ENCODE measurements around the gene TUBGCP4.

The TUBGCP4 gene

GRCh38 chr15:43370975-43371974 lies at the start of gene TUBGCP4, which contains the start of gene ZSCAN29:
Gene TUBGCP4 (plus strand): TSS chr15:43371101. CDS start chr15:43371355, 254 bp downstream.
Gene ZSCAN29 (minus strand): TSS chr15:43371043. CDS start chr15:43369913, 1,130 bp downstream.
- peak within 1 kb of the TSS; percentile 92 for H3K27ac ChIP-seq
- peak within 1 kb of the TSS; percentile 90 for H3K4me3 ChIP-seq (ENCODE audit: low read depth, low read length)
- DNase-seq = peak; percentile 93
- H3K27me3 ChIP-seq (ENCODE audit: insufficient read depth, low read depth, severe bottlenecking) = no peaks in the 10 kb centered on the region
- TF ChIP-seq CTCF (IDR thresholded peaks at IDR 0.05; ENCODE audit: low read depth, low read length) = peak; percentile 57
- no peaks in the 10 kb centered on the region for H3K9me3 ChIP-seq (ENCODE audit: severe bottlenecking)
- peaks cover 48% of the 10 kb centered on the region for H3K36me3 ChIP-seq

- no peak for DNase-seq
- H3K4me3 ChIP-seq (ENCODE audit: low read depth, low read length) = no peak overlapping the region
- H3K27me3 ChIP-seq (ENCODE audit: insufficient read depth, low read depth, severe bottlenecking) = no peaks in the 10 kb centered on the region
- TF ChIP-seq CTCF (IDR thresholded peaks at IDR 0.05; ENCODE audit: low read depth, low read length) = no peak
- H3K27ac ChIP-seq = no peak overlapping the region
- peaks cover 17% of the 10 kb centered on the region for H3K36me3 ChIP-seq
- H3K9me3 ChIP-seq (ENCODE audit: severe bottlenecking) = no peaks in the 10 kb centered on the region
Measured at GRCh38 chr15:43325039-43325684, 45.7 kb upstream of the TUBGCP4 start.

GRCh38 chr15:43329217-43329959 lies 41.5 kb upstream of the TUBGCP4 start:
- peak overlapping the region; percentile 66 for H3K4me3 ChIP-seq (ENCODE audit: low read depth, low read length)
- H3K9me3 ChIP-seq (ENCODE audit: severe bottlenecking) = no peaks in the 10 kb centered on the region
- no peak for DNase-seq
- H3K36me3 ChIP-seq = peaks cover 23% of the 10 kb centered on the region
- TF ChIP-seq CTCF (IDR thresholded peaks at IDR 0.05; ENCODE audit: low read depth, low read length) = no peak
- H3K27ac ChIP-seq = peak overlapping the region; percentile 92
- no peaks in the 10 kb centered on the region for H3K27me3 ChIP-seq (ENCODE audit: insufficient read depth, low read depth, severe bottlenecking)

GRCh38 chr15:43329960-43330779 lies 40.7 kb upstream of the TUBGCP4 start, which contains the start of gene LCMT2:
Gene LCMT2 (minus strand): TSS chr15:43330573. CDS start chr15:43330489, 84 bp downstream.
- H3K27me3 ChIP-seq (ENCODE audit: insufficient read depth, low read depth, severe bottlenecking) = no peaks in the 10 kb centered on the region
- no peak for TF ChIP-seq CTCF (IDR thresholded peaks at IDR 0.05; ENCODE audit: low read depth, low read length)
- peak within 1 kb of the TSS; percentile 66 for H3K4me3 ChIP-seq (ENCODE audit: low read depth, low read length)
- H3K9me3 ChIP-seq (ENCODE audit: severe bottlenecking) = no peaks in the 10 kb centered on the region
- H3K27ac ChIP-seq = peak within 1 kb of the TSS; percentile 92
- DNase-seq = peak; percentile 91
- peaks cover 23% of the 10 kb centered on the region for H3K36me3 ChIP-seq

GRCh38 chr15:43330780-43331087 lies 40.2 kb upstream of the TUBGCP4 start:
- DNase-seq = no peak
- Histone ChIP-seq H3K4me3 (ENCODE audit: low read depth, low read length) (peak overlapping the region; percentile 66), H3K27ac (peak overlapping the region; percentile 92), H3K27me3 (ENCODE audit: insufficient read depth, low read depth, severe bottlenecking) (no peaks in the 10 kb centered on the region), H3K36me3 (peaks cover 23% of the 10 kb centered on the region), H3K9me3 (ENCODE audit: severe bottlenecking) (no peaks in the 10 kb centered on the region)
- TF ChIP-seq CTCF (IDR thresholded peaks at IDR 0.05; ENCODE audit: low read depth, low read length) = no peak

Measured in WERI-Rb-1 (cell line).